ENCODE data around the gene CD101.

GRCh38 chr1:117013309-117013858 lies 11.8 kb downstream of the CD101 start:
- TF ChIP-seq CTCF (IDR thresholded peaks at IDR 0.05) (no peak), POLR2A (IDR thresholded peaks at IDR 0.05) (no peak)

All from body of pancreas (tissue), 4 donors.